Measurements from ENCODE around the gene ACY1.

The ACY1 gene

GRCh38 chr3:52034212-52034611 is 50.9 kb downstream of the ACY1 start:
- no peak for TF ChIP-seq PPARA (CRISPR knock-in tag; IDR thresholded peaks at IDR 0.05; ENCODE audit: borderline replicate concordance)
- no peak for TF ChIP-seq TOX (CRISPR knock-in tag; IDR thresholded peaks at IDR 0.05; ENCODE audit: borderline replicate concordance)
- no peak for TF ChIP-seq ZNF8 (CRISPR knock-in tag; IDR thresholded peaks at IDR 0.05)
- no peak for TF ChIP-seq ARNTL (CRISPR knock-in tag; IDR thresholded peaks at IDR 0.05; ENCODE audit: borderline replicate concordance, low read depth)
- TF ChIP-seq ZNF70 (CRISPR knock-in tag; IDR thresholded peaks at IDR 0.05) = no peak
- no peak for TF ChIP-seq RARB (CRISPR knock-in tag; IDR thresholded peaks at IDR 0.05)
- no peak for TF ChIP-seq CREB5 (CRISPR knock-in tag; IDR thresholded peaks at IDR 0.05; ENCODE audit: low read depth)
- no peak for TF ChIP-seq GLIS3 (CRISPR knock-in tag; IDR thresholded peaks at IDR 0.05)
- no peak for TF ChIP-seq ZNF565 (CRISPR knock-in tag; conservative IDR thresholded peaks at IDR 0.05; ENCODE audit: low read depth)
- no peak for TF ChIP-seq PATZ1 (CRISPR knock-in tag; IDR thresholded peaks at IDR 0.05; ENCODE audit: borderline replicate concordance)
- TF ChIP-seq TCF4 (CRISPR knock-in tag; IDR thresholded peaks at IDR 0.05; ENCODE audit: borderline replicate concordance) = no peak
- TF ChIP-seq ZFP30 (CRISPR knock-in tag; IDR thresholded peaks at IDR 0.05) = no peak
- TF ChIP-seq ZC3H10 (CRISPR knock-in tag; IDR thresholded peaks at IDR 0.05) = no peak
- no peak for TF ChIP-seq BACH2 (CRISPR knock-in tag; IDR thresholded peaks at IDR 0.05; ENCODE audit: borderline replicate concordance)
- TF ChIP-seq SNAI2 (CRISPR knock-in tag; IDR thresholded peaks at IDR 0.05) = no peak
- ATAC-seq = no peak

- ATAC-seq = no peak
- TF ChIP-seq RARB (CRISPR knock-in tag; IDR thresholded peaks at IDR 0.05) (no peak), CSRNP3 (CRISPR knock-in tag; IDR thresholded peaks at IDR 0.05) (no peak), TOX (CRISPR knock-in tag; IDR thresholded peaks at IDR 0.05; ENCODE audit: borderline replicate concordance) (no peak), OSR1 (CRISPR knock-in tag; IDR thresholded peaks at IDR 0.05) (no peak), SNAI2 (CRISPR knock-in tag; IDR thresholded peaks at IDR 0.05) (no peak), POU6F1 (CRISPR knock-in tag; IDR thresholded peaks at IDR 0.05; ENCODE audit: borderline replicate concordance, low read depth) (no peak)
Measured at GRCh38 chr3:52034651-52035050, 51.3 kb downstream of the ACY1 start.

- TF ChIP-seq ESRRG (CRISPR knock-in tag; IDR thresholded peaks at IDR 0.05) (no peak), ARNTL (CRISPR knock-in tag; IDR thresholded peaks at IDR 0.05; ENCODE audit: borderline replicate concordance, low read depth) (no peak), ZNF70 (CRISPR knock-in tag; IDR thresholded peaks at IDR 0.05) (no peak)
- no peak for ATAC-seq
Measured at GRCh38 chr3:52036222-52036694, 52.9 kb downstream of the ACY1 start.

- TF ChIP-seq OSR1 (CRISPR knock-in tag; IDR thresholded peaks at IDR 0.05) (no peak), GLIS3 (CRISPR knock-in tag; IDR thresholded peaks at IDR 0.05) (no peak), PPARA (CRISPR knock-in tag; IDR thresholded peaks at IDR 0.05; ENCODE audit: borderline replicate concordance) (no peak)
- no peak for ATAC-seq
Measured at GRCh38 chr3:52036829-52037228, 53.5 kb downstream of the ACY1 start.

GRCh38 chr3:52037291-52037690 is 54.0 kb downstream of the ACY1 start:
- ATAC-seq = no peak
- no peak for TF ChIP-seq PATZ1 (CRISPR knock-in tag; IDR thresholded peaks at IDR 0.05; ENCODE audit: borderline replicate concordance)
- TF ChIP-seq CSDC2 (CRISPR knock-in tag; IDR thresholded peaks at IDR 0.05) = no peak
- no peak for TF ChIP-seq ZFP3 (CRISPR knock-in tag; IDR thresholded peaks at IDR 0.05)
- TF ChIP-seq GLIS3 (CRISPR knock-in tag; IDR thresholded peaks at IDR 0.05) = no peak
- no peak for TF ChIP-seq TCF4 (CRISPR knock-in tag; IDR thresholded peaks at IDR 0.05; ENCODE audit: borderline replicate concordance)
- no peak for TF ChIP-seq ISL1 (CRISPR knock-in tag; IDR thresholded peaks at IDR 0.05)
- no peak for TF ChIP-seq ARNTL (CRISPR knock-in tag; IDR thresholded peaks at IDR 0.05; ENCODE audit: borderline replicate concordance, low read depth)
- no peak for TF ChIP-seq RARB (CRISPR knock-in tag; IDR thresholded peaks at IDR 0.05)
- no peak for TF ChIP-seq OSR1 (CRISPR knock-in tag; IDR thresholded peaks at IDR 0.05)
- TF ChIP-seq POU6F1 (CRISPR knock-in tag; IDR thresholded peaks at IDR 0.05; ENCODE audit: borderline replicate concordance, low read depth) = no peak
